Fibroblast of lung (primary cell): ENCODE data around the gene ZNF503. TPM values are rescaled to one million over a fixed set of nuclear protein-coding genes. Genes with fewer than 3 reads are reported as not detected.

Experiments
- DNase-seq, 2 donors: peaks; one replicate each; pipeline versions ENCODE4 v3.0.0 to v3.0.0-alpha.2; 2010; ENCODE audit warnings: low read depth in 2 of 2
- H2AFZ ChIP-seq: 2 replicates; pipeline ENCODE4 v1.5.1; 2012; ENCODE audit warnings: low read length, control low read depth, inconsistent platforms
- H3K27ac ChIP-seq: 2 replicates; pipeline ENCODE4 v1.5.1; 2011; ENCODE audit warnings: low read length, control low read depth; ENCODE audit not compliant: insufficient read depth
- H3K27me3 ChIP-seq: 2 replicates; pipeline ENCODE4 v1.5.1; 2011; ENCODE audit warnings: mild to moderate bottlenecking, low read length; ENCODE audit not compliant: control insufficient read depth, insufficient read depth
- H3K36me3 ChIP-seq: 2 replicates; pipeline ENCODE4 v1.5.1; 2011; ENCODE audit warnings: low read length; ENCODE audit not compliant: control insufficient read depth, insufficient read depth
- H3K4me1 ChIP-seq: 2 replicates; pipeline ENCODE4 v1.5.1; 2011; ENCODE audit warnings: low read length; ENCODE audit not compliant: control insufficient read depth, insufficient read depth; ENCODE audit errors: extremely low read depth
- H3K4me2 ChIP-seq: 2 replicates; pipeline ENCODE4 v1.5.1; 2011; ENCODE audit warnings: low read length, control low read depth; ENCODE audit not compliant: insufficient read depth; ENCODE audit errors: extremely low read depth
- H3K4me3 ChIP-seq, 4 experiments: fragments of 200-600 bp in 1 of 4; sonication (generic) in 1 of 4; replicated peaks in 1 of 4; 2 replicates each; pipeline ENCODE4 v1.5.1; 2011 to 2016; ENCODE audit warnings: low read length in 4 of 4, low read depth in 3 of 4, mild to moderate bottlenecking in 3 of 4, control low read depth in 2 of 4, inconsistent platforms in 1 of 4, mixed read lengths in 1 of 4; ENCODE audit not compliant: insufficient read depth in 1 of 4; ENCODE audit errors: control extremely low read depth in 1 of 4
- H3K79me2 ChIP-seq: 2 replicates; pipeline ENCODE4 v1.5.1; 2012; ENCODE audit warnings: mild to moderate bottlenecking, low read length, inconsistent platforms; ENCODE audit not compliant: control insufficient read depth, insufficient read depth
- H3K9ac ChIP-seq: 2 replicates; pipeline ENCODE4 v1.5.1; 2011; ENCODE audit warnings: mild to moderate bottlenecking, low read length, control low read depth; ENCODE audit not compliant: insufficient read depth
- H3K9me3 ChIP-seq: 2 replicates; pipeline ENCODE4 v1.5.1; 2012; ENCODE audit warnings: low read depth, low read length; ENCODE audit not compliant: control insufficient read depth, insufficient read depth
- H4K20me1 ChIP-seq: 2 replicates; pipeline ENCODE4 v1.5.1; 2011; ENCODE audit warnings: low read length; ENCODE audit not compliant: control insufficient read depth, insufficient read depth; ENCODE audit errors: extremely low read depth
- CTCF ChIP-seq, 2 donors: IDR thresholded peaks in 1 of 2; conservative IDR thresholded peaks in 1 of 2; 1 replicate in 1 of 2; 2 replicates in 1 of 2; pipeline ENCODE4 v1.5.1; 2011 to 2012; ENCODE audit warnings: low read length in 2 of 2, control low read depth in 1 of 2, inconsistent platforms in 1 of 2, low read depth in 1 of 2, mild to moderate bottlenecking in 1 of 2
- EZH2 ChIP-seq: IDR thresholded peaks from 2 replicates; pipeline ENCODE4 v1.5.1; 2012; ENCODE audit warnings: low read length, control low read depth, mild to moderate bottlenecking; ENCODE audit errors: missing control alignments
- polyA plus RNA-seq, 2 donors: library from polyadenylated mRNA; depleted of rRNA in 1 of 2; stranded (reverse) in 1 of 2; unstranded in 1 of 2; fragments of >200 nt; gene quantifications; 2 replicates each; pipeline ENCODE4 v1.2.1, GENCODE V29; 2011 to 2012; ENCODE audit warnings: missing spikeins in 1 of 2
- total RNA-seq: library from RNA; depleted of rRNA; stranded (reverse); fragments of >200 nt; gene quantifications from 2 replicates; pipeline ENCODE4 v1.2.1, GENCODE V29; 2014

Gene ZNF503
- total and polyA plus RNA-seq, 2 donors (not counting 1 experiment from before 2014, with no cell fraction given) = 4.9 to 7.1 TPM

DNA sequence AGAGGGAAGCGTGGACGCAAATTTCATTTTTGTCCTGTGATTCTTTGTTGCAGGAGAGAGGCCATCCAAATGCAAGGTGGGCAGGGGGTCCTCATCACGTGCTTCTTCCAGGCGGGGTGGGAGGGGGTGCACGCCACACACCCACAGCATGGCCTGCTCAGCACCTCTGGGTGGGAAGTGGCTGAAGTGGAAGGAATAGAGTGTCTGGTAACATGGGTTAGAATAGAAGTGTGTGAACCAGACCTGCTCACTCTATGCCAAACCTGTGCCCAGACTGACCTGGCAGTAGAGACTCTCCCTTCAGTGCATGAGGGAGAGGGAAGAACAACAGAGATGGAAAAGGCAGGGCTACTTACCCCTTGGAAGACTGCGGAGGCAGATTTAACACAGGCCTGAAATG lies 21.7 kb downstream of the ZNF503 start:
- H3K9me3 ChIP-seq = no peaks in the 10 kb centered on the region
- no peak overlapping the region for H3K9ac ChIP-seq
- DNase-seq = no peak
- H3K27me3 ChIP-seq = no peaks in the 10 kb centered on the region
- H4K20me1 ChIP-seq = no peaks in the 10 kb centered on the region
- no peaks in the 10 kb centered on the region for H3K36me3 ChIP-seq
- H3K4me1 ChIP-seq = no peaks in the 10 kb centered on the region
- no peaks in the 10 kb centered on the region for H3K79me2 ChIP-seq
- no peak overlapping the region for H3K4me2 ChIP-seq
- no peak overlapping the region for H3K27ac ChIP-seq
- H3K4me3 ChIP-seq = no peak overlapping the region
- no peak overlapping the region for H2AFZ ChIP-seq
- TF ChIP-seq CTCF (conservative IDR thresholded peaks at IDR 0.05 in 1 of 2, IDR thresholded peaks at IDR 0.05 in 1 of 2; ENCODE audit: low read depth in 1 of 2, low read length in 2 of 2) (no peak), EZH2 (no peak)

- Histone ChIP-seq H3K4me2 (no peak overlapping the region), H4K20me1 (no peaks in the 10 kb centered on the region), H3K4me3 (no peak overlapping the region), H3K36me3 (no peaks in the 10 kb centered on the region), H2AFZ (no peak overlapping the region), H3K27me3 (no peaks in the 10 kb centered on the region), H3K4me1 (no peaks in the 10 kb centered on the region), H3K27ac (no peak overlapping the region), H3K9ac (no peak overlapping the region), H3K79me2 (no peaks in the 10 kb centered on the region), H3K9me3 (no peaks in the 10 kb centered on the region)
- TF ChIP-seq CTCF (conservative IDR thresholded peaks at IDR 0.05 in 1 of 2, IDR thresholded peaks at IDR 0.05 in 1 of 2; ENCODE audit: low read depth in 1 of 2, low read length in 2 of 2) = no peak
- peak; percentile 14 to 32 for DNase-seq
Measured at GRCh38 chr10:75379212-75379724, 22.3 kb downstream of the ZNF503 start.

- H3K4me3 ChIP-seq = no peak overlapping the region
- H2AFZ ChIP-seq = no peak overlapping the region
- no peaks in the 10 kb centered on the region for H3K36me3 ChIP-seq
- no peaks in the 10 kb centered on the region for H4K20me1 ChIP-seq
- no peak overlapping the region for H3K4me2 ChIP-seq
- no peaks in the 10 kb centered on the region for H3K27me3 ChIP-seq
- no peak for DNase-seq
- H3K9me3 ChIP-seq = no peaks in the 10 kb centered on the region
- H3K9ac ChIP-seq = no peak overlapping the region
- no peaks in the 10 kb centered on the region for H3K4me1 ChIP-seq
- no peak overlapping the region for H3K27ac ChIP-seq
- TF ChIP-seq CTCF (conservative IDR thresholded peaks at IDR 0.05 in 1 of 2, IDR thresholded peaks at IDR 0.05 in 1 of 2; ENCODE audit: low read depth in 1 of 2, low read length in 2 of 2) (no peak), EZH2 (no peak)
- no peaks in the 10 kb centered on the region for H3K79me2 ChIP-seq
Measured at GRCh38 chr10:75378379-75378778, 23.2 kb downstream of the ZNF503 start.
